NCI-H2196 (cell line): Measurements from ENCODE around the gene CCDC160.

Source experiments
- DNase-seq: peaks from one replicate; lab custom pipeline; 2025; ENCODE audit not compliant: unreplicated experiment; lab: John Stamatoyannopoulos, UW

Gene CCDC160

DNA sequence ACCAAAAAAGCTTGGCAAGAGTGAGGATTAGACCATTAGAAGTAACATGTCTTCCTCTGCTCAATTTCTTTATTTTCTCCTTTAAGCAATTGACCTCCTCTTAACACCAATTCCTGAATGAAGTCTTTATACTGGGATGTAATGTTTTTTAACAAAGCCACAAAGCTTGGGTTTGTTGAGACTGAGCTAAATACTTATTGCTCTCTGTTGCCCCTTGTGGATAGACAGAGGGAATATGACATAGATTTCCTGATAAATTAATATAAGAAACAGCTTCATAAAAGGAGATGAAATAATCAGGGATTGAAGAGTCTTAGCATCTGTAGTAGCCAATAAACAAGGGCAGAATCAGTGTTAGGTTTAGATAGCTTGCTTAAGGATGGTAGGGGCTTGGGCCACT, 57.6 kb downstream of the CCDC160 start:
- DNase-seq = no peak
